ENCODE measurements around the gene PTH2. TPM values are rescaled to one million over a fixed set of nuclear protein-coding genes. Genes with fewer than 3 reads are reported as not detected.

Gene PTH2
- total RNA-seq, 2 experiments from 2014 or later = not detected

Other genes with a start within 250 kb of the PTH2 start
- gene SLC6A16, start 98.2 kb downstream of the PTH2 start, total RNA-seq = 1 to 10 TPM in 1 of 2 experiments, under 1 TPM in 1; 0.86 to 1.4 TPM
- gene CD37, start 88.0 kb downstream of the PTH2 start, total RNA-seq = 100 to 1,000 TPM; 110 to 114 TPM
- gene TEAD2, start 61.0 kb downstream of the PTH2 start, total RNA-seq = not detected
- not detected for gene DKKL1, start 59.6 kb downstream of the PTH2 start, total RNA-seq
- gene KASH5, start 35.2 kb downstream of the PTH2 start, total RNA-seq = 1 to 10 TPM in 1 of 2 experiments, under 1 TPM in 1; 0.45 to 1.1 TPM
- not detected for gene GFY, start 1.9 kb upstream of the PTH2 start, total RNA-seq
- not detected for gene SLC17A7, start 18.1 kb upstream of the PTH2 start, total RNA-seq
- 100 to 1,000 TPM; 140 to 141 TPM for gene PIH1D1, start 28.4 kb upstream of the PTH2 start, total RNA-seq
- gene ALDH16A1, start 29.8 kb upstream of the PTH2 start, total RNA-seq = 10 to 100 TPM; 34.4 to 42.0 TPM
- 10 to 100 TPM; 61.0 to 63.5 TPM for gene FLT3LG, start 50.8 kb upstream of the PTH2 start, total RNA-seq
- 1,000 to 10,000 TPM; 3,663 to 3,691 TPM for gene RPL13A, start 64.2 kb upstream of the PTH2 start, total RNA-seq
- gene RPS11, start 73.0 kb upstream of the PTH2 start, total RNA-seq = 1,000 to 10,000 TPM; 2,825 to 2,867 TPM
- 10 to 100 TPM; 11.5 to 12.2 TPM for gene FCGRT, start 89.2 kb upstream of the PTH2 start, total RNA-seq
- 1 to 10 TPM; 3.6 to 4.3 TPM for gene RCN3, start 104.6 kb upstream of the PTH2 start, total RNA-seq
- gene NOSIP, start 157.1 kb upstream of the PTH2 start, total RNA-seq = 10 to 100 TPM; 61.4 to 69.5 TPM
- 1 to 10 TPM; 1.5 to 1.6 TPM for gene PRRG2, start 157.9 kb upstream of the PTH2 start, total RNA-seq
- 10 to 100 TPM; 16.0 to 17.8 TPM for gene PRR12, start 167.7 kb upstream of the PTH2 start, total RNA-seq
- 1 to 10 TPM; 4.4 to 5.0 TPM for gene RRAS, start 216.7 kb upstream of the PTH2 start, total RNA-seq
- 10 to 100 TPM; 58.9 to 62.2 TPM for gene SCAF1, start 218.8 kb upstream of the PTH2 start, total RNA-seq
- 100 to 1,000 TPM in 1 of 2 experiments, 10 to 100 TPM in 1; 94.5 to 105 TPM for gene IRF3, start 242.4 kb upstream of the PTH2 start, total RNA-seq
- 10 to 100 TPM; 74.1 to 81.9 TPM for gene BCL2L12, start 242.5 kb upstream of the PTH2 start, total RNA-seq